Left forelimb (tissue), 1 donor: ENCODE data around the gene BTN1A1.

Experiments
- DNase-seq: peaks from one replicate; pipeline ENCODE4 v3.0.0-alpha.2; 2018; ENCODE audit warnings: low spot score

BTN1A1 gene

GRCh38 chr6:26475823-26476729 is 24.0 kb upstream of the BTN1A1 start:
- no peak for DNase-seq

GRCh38 chr6:26476896-26477295 is 23.2 kb upstream of the BTN1A1 start:
- DNase-seq, result no peak

- no peak for DNase-seq
Observed at GRCh38 chr6:26477426-26477825, 22.7 kb upstream of the BTN1A1 start.

- no peak for DNase-seq
Observed at GRCh38 chr6:26478100-26478984, 21.8 kb upstream of the BTN1A1 start.

GRCh38 chr6:26478985-26479278 is 21.2 kb upstream of the BTN1A1 start:
- DNase-seq, result no peak

GRCh38 chr6:26482338-26482737 is 17.8 kb upstream of the BTN1A1 start:
- DNase-seq, result no peak

GRCh38 chr6:26483727-26484126 is 16.4 kb upstream of the BTN1A1 start:
- DNase-seq, result no peak

GRCh38 chr6:26484161-26484560 is 15.9 kb upstream of the BTN1A1 start:
- DNase-seq, result no peak

GRCh38 chr6:26485112-26485780 is 14.9 kb upstream of the BTN1A1 start:
- DNase-seq, result no peak

GRCh38 chr6:26486358-26486757 is 13.7 kb upstream of the BTN1A1 start:
- DNase-seq, result no peak

- DNase-seq, result no peak
Observed at GRCh38 chr6:26487466-26487865, 12.6 kb upstream of the BTN1A1 start.

GRCh38 chr6:26489996-26490964 is 9.8 kb upstream of the BTN1A1 start:
- DNase-seq, result no peak

- no peak for DNase-seq
Observed at GRCh38 chr6:26491604-26492003, 8.5 kb upstream of the BTN1A1 start.

GRCh38 chr6:26493258-26493657 is 6.8 kb upstream of the BTN1A1 start:
- DNase-seq, result no peak

- DNase-seq, result no peak
Observed at GRCh38 chr6:26494117-26494516, 6.0 kb upstream of the BTN1A1 start.

- no peak for DNase-seq
Observed at GRCh38 chr6:26495281-26495680, 4.8 kb upstream of the BTN1A1 start.

- no peak for DNase-seq
Observed at GRCh38 chr6:26497610-26498009, 2.5 kb upstream of the BTN1A1 start.

- DNase-seq, result no peak
Observed at GRCh38 chr6:26501482-26501986, 1.4 kb downstream of the BTN1A1 start.

- DNase-seq, result no peak
Observed at GRCh38 chr6:26502165-26502564, 2.1 kb downstream of the BTN1A1 start.

GRCh38 chr6:26502626-26503025 is 2.5 kb downstream of the BTN1A1 start:
- no peak for DNase-seq

GRCh38 chr6:26507658-26508057 is 7.6 kb downstream of the BTN1A1 start:
- DNase-seq, result no peak
